Central memory CD8-positive, alpha-beta T cell (primary cell): ENCODE measurements around the gene MAP6D1.

Source experiments
- ATAC-seq: fragments of 150-1000 bp; cut with Tn5 transposase; replicated peaks from 2 replicates; pipeline ENCODE4 v1.10.0; 2022; ENCODE audit warnings: mild to moderate bottlenecking, moderate FRiP score, moderate number of reproducible peaks; ENCODE audit not compliant: poor library complexity, severe bottlenecking; ENCODE audit errors: extremely low read depth
- DNase-seq, 2 donors: peaks; one replicate each; pipeline ENCODE4 v3.0.0; 2021; ENCODE audit warnings: low spot score in 2 of 2
- H3K27ac Mint-ChIP-seq: one replicate; pipeline ENCODE4 v1.8.0; 2022; ENCODE audit warnings: low read depth, mild to moderate bottlenecking, moderate library complexity, mixed read lengths
- H3K27me3 Mint-ChIP-seq: one replicate; pipeline ENCODE4 v1.8.0; 2022; ENCODE audit warnings: mixed read lengths
- H3K36me3 Mint-ChIP-seq: one replicate; pipeline ENCODE4 v1.8.0; 2022; ENCODE audit warnings: mild to moderate bottlenecking, moderate library complexity, mixed read lengths; ENCODE audit not compliant: insufficient read depth
- H3K4me1 Mint-ChIP-seq: one replicate; pipeline ENCODE4 v1.8.0; 2022; ENCODE audit warnings: mixed read lengths
- H3K4me3 Mint-ChIP-seq: one replicate; pipeline ENCODE4 v1.8.0; 2022; ENCODE audit warnings: mild to moderate bottlenecking, moderate library complexity, mixed read lengths
- H3K9me3 Mint-ChIP-seq: one replicate; pipeline ENCODE4 v1.8.0; 2022; ENCODE audit warnings: mixed read lengths

The MAP6D1 gene

GRCh38 chr3:183837390-183837789, 12.0 kb upstream of the MAP6D1 start:
- DNase-seq (no peak), ATAC-seq (no peak)
- Mint-ChIP-seq H3K36me3 (peaks cover 47% of the 10 kb centered on the region), H3K9me3 (no peaks in the 10 kb centered on the region), H3K27me3 (no peaks in the 10 kb centered on the region), H3K4me1 (no peaks in the 10 kb centered on the region), H3K27ac (no peak overlapping the region), H3K4me3 (no peak overlapping the region)

GRCh38 chr3:183833516-183833915, 8.1 kb upstream of the MAP6D1 start:
- no peak for DNase-seq
- H3K27me3 Mint-ChIP-seq: no peaks in the 10 kb centered on the region
- no peaks in the 10 kb centered on the region for H3K4me1 Mint-ChIP-seq
- H3K9me3 Mint-ChIP-seq: no peaks in the 10 kb centered on the region
- peaks cover 30% of the 10 kb centered on the region for H3K36me3 Mint-ChIP-seq
- ATAC-seq: no peak
- no peak overlapping the region for H3K27ac Mint-ChIP-seq
- H3K4me3 Mint-ChIP-seq: no peak overlapping the region

GRCh38 chr3:183830187-183830586, 4.8 kb upstream of the MAP6D1 start:
- no peak for DNase-seq
- Mint-ChIP-seq H3K4me1 (peaks cover 5% of the 10 kb centered on the region), H3K27me3 (no peaks in the 10 kb centered on the region), H3K4me3 (no peak overlapping the region), H3K27ac (no peak overlapping the region), H3K9me3 (no peaks in the 10 kb centered on the region), H3K36me3 (peaks cover 23% of the 10 kb centered on the region)
- ATAC-seq: no peak

GRCh38 chr3:183829466-183829865, 4.1 kb upstream of the MAP6D1 start:
- ATAC-seq: no peak
- no peak overlapping the region for H3K27ac Mint-ChIP-seq
- H3K36me3 Mint-ChIP-seq: peaks cover 24% of the 10 kb centered on the region
- no peaks in the 10 kb centered on the region for H3K27me3 Mint-ChIP-seq
- no peak overlapping the region for H3K4me3 Mint-ChIP-seq
- no peaks in the 10 kb centered on the region for H3K9me3 Mint-ChIP-seq
- DNase-seq: no peak
- peaks cover 8% of the 10 kb centered on the region for H3K4me1 Mint-ChIP-seq

GRCh38 chr3:183828538-183828870, 3.1 kb upstream of the MAP6D1 start:
- Mint-ChIP-seq H3K4me3 (no peak overlapping the region), H3K9me3 (no peaks in the 10 kb centered on the region), H3K36me3 (peaks cover 16% of the 10 kb centered on the region), H3K4me1 (peaks cover 15% of the 10 kb centered on the region), H3K27me3 (no peaks in the 10 kb centered on the region), H3K27ac (no peak overlapping the region)
- DNase-seq (no peak), ATAC-seq (no peak)

GRCh38 chr3:183827809-183828537, 2.6 kb upstream of the MAP6D1 start:
- Mint-ChIP-seq H3K9me3 (no peaks in the 10 kb centered on the region), H3K27ac (no peak overlapping the region), H3K36me3 (peaks cover 16% of the 10 kb centered on the region), H3K4me3 (no peak overlapping the region), H3K4me1 (peaks cover 15% of the 10 kb centered on the region), H3K27me3 (no peaks in the 10 kb centered on the region)
- no peak for ATAC-seq
- no peak for DNase-seq

GRCh38 chr3:183826448-183827250, 1.3 kb upstream of the MAP6D1 start:
- no peak for ATAC-seq
- Mint-ChIP-seq H3K4me1 (peaks cover 20% of the 10 kb centered on the region), H3K4me3 (peak overlapping the region; percentile 69), H3K27ac (no peak overlapping the region), H3K27me3 (no peaks in the 10 kb centered on the region), H3K9me3 (no peaks in the 10 kb centered on the region), H3K36me3 (peaks cover 12% of the 10 kb centered on the region)
- no peak for DNase-seq

GRCh38 chr3:183824761-183825455, 469 bp downstream of the MAP6D1 start:
- Mint-ChIP-seq H3K9me3 (no peaks in the 10 kb centered on the region), H3K27ac (peak overlapping the region; percentile 68), H3K36me3 (peaks cover 10% of the 10 kb centered on the region), H3K4me3 (peak overlapping the region; percentile 82), H3K27me3 (no peaks in the 10 kb centered on the region), H3K4me1 (peaks cover 20% of the 10 kb centered on the region)
- DNase-seq (no peak), ATAC-seq (peak; percentile 44)

- H3K36me3 Mint-ChIP-seq: peaks cover 9% of the 10 kb centered on the region
- H3K4me3 Mint-ChIP-seq: peak overlapping the region; percentile 82
- H3K4me1 Mint-ChIP-seq: peaks cover 20% of the 10 kb centered on the region
- H3K27me3 Mint-ChIP-seq: no peaks in the 10 kb centered on the region
- no peak for ATAC-seq
- H3K9me3 Mint-ChIP-seq: no peaks in the 10 kb centered on the region
- peak overlapping the region; percentile 68 for H3K27ac Mint-ChIP-seq
- no peak for DNase-seq
Observed at GRCh38 chr3:183823963-183824362, 1.4 kb downstream of the MAP6D1 start.

GRCh38 chr3:183822631-183823030, 2.7 kb downstream of the MAP6D1 start:
- Mint-ChIP-seq H3K4me3 (no peak overlapping the region), H3K4me1 (peaks cover 20% of the 10 kb centered on the region), H3K27ac (no peak overlapping the region), H3K36me3 (peaks cover 5% of the 10 kb centered on the region), H3K9me3 (no peaks in the 10 kb centered on the region), H3K27me3 (no peaks in the 10 kb centered on the region)
- ATAC-seq (no peak), DNase-seq (no peak)

GRCh38 chr3:183819831-183820230, 5.5 kb downstream of the MAP6D1 start:
- peaks cover 28% of the 10 kb centered on the region for H3K4me1 Mint-ChIP-seq
- H3K27ac Mint-ChIP-seq: no peak overlapping the region
- H3K9me3 Mint-ChIP-seq: no peaks in the 10 kb centered on the region
- DNase-seq (no peak), ATAC-seq (no peak)
- H3K27me3 Mint-ChIP-seq: no peaks in the 10 kb centered on the region
- no peak overlapping the region for H3K4me3 Mint-ChIP-seq
- H3K36me3 Mint-ChIP-seq: peaks cover 7% of the 10 kb centered on the region

GRCh38 chr3:183818706-183819624, 6.4 kb downstream of the MAP6D1 start:
- peaks cover 26% of the 10 kb centered on the region for H3K4me1 Mint-ChIP-seq
- no peaks in the 10 kb centered on the region for H3K27me3 Mint-ChIP-seq
- peaks cover 5% of the 10 kb centered on the region for H3K36me3 Mint-ChIP-seq
- DNase-seq (no peak), ATAC-seq (no peak)
- no peak overlapping the region for H3K4me3 Mint-ChIP-seq
- no peak overlapping the region for H3K27ac Mint-ChIP-seq
- H3K9me3 Mint-ChIP-seq: no peaks in the 10 kb centered on the region
